Osteoblast (primary cell): Measurements from ENCODE around the gene SPNS3. TPM values are rescaled to one million over a fixed set of nuclear protein-coding genes. Genes with fewer than 3 reads are reported as not detected.

Source experiments
- DNase-seq: peaks from one replicate; pipeline ENCODE4 v3.0.0; 2011; ENCODE audit warnings: low spot score, mixed read lengths; ENCODE audit not compliant: insufficient read length; ENCODE audit errors: missing footprints
- H2AFZ ChIP-seq: 2 replicates; pipeline ENCODE4 v1.6.0; 2011; ENCODE audit warnings: mild to moderate bottlenecking, low read length
- H3K27ac ChIP-seq: 2 replicates; pipeline ENCODE4 v1.5.1; 2011; ENCODE audit warnings: mild to moderate bottlenecking, low read depth, low read length, moderate library complexity
- H3K27me3 ChIP-seq: 2 replicates; pipeline ENCODE4 v1.6.0; 2012; ENCODE audit warnings: mild to moderate bottlenecking, control low read depth, inconsistent platforms, low read length, moderate library complexity; ENCODE audit not compliant: insufficient read depth
- H3K36me3 ChIP-seq: 2 replicates; pipeline ENCODE4 v1.5.1; 2011; ENCODE audit warnings: mild to moderate bottlenecking, low read length, control low read depth, moderate library complexity; ENCODE audit not compliant: insufficient read depth
- H3K4me1 ChIP-seq: 2 replicates; pipeline ENCODE4 v1.5.1; 2011; ENCODE audit warnings: mild to moderate bottlenecking, low read length, control low read depth, moderate library complexity; ENCODE audit not compliant: insufficient read depth
- H3K4me2 ChIP-seq: 2 replicates; pipeline ENCODE4 v1.6.0; 2011; ENCODE audit warnings: mild to moderate bottlenecking, low read length; ENCODE audit not compliant: insufficient read depth
- H3K4me3 ChIP-seq: fragments of 200-600 bp; sonication (generic); 3 replicates; pipeline ENCODE4 v1.5.1; 2012; ENCODE audit warnings: mild to moderate bottlenecking, low read length, inconsistent platforms; ENCODE audit not compliant: insufficient read depth
- H3K79me2 ChIP-seq: 2 replicates; pipeline ENCODE4 v1.6.0; 2012; ENCODE audit warnings: mild to moderate bottlenecking, low read length, control low read depth, inconsistent platforms; ENCODE audit not compliant: insufficient read depth
- H3K9me3 ChIP-seq: 2 replicates; pipeline ENCODE4 v1.5.1; 2011; ENCODE audit warnings: low read depth, low read length, control low read depth
- H4K20me1 ChIP-seq: 2 replicates; pipeline ENCODE4 v1.6.0; 2012; ENCODE audit warnings: mild to moderate bottlenecking, low read length, control low read depth; ENCODE audit not compliant: insufficient read depth
- total RNA-seq: library from RNA; depleted of rRNA; stranded (reverse); fragments of >200 nt; gene quantifications from 2 replicates; pipeline ENCODE4 v1.2.3, GENCODE V29; 2012
- TF ChIP-seq, protein P1 (sequence below): IDR thresholded peaks from 2 replicates; pipeline ENCODE4 v1.5.1; 2011; ENCODE audit warnings: mild to moderate bottlenecking, low read depth, low read length, moderate library complexity; ENCODE audit errors: extremely low read depth

The SPNS3 gene
- total RNA-seq, 1 donor, result not detected

DNA sequence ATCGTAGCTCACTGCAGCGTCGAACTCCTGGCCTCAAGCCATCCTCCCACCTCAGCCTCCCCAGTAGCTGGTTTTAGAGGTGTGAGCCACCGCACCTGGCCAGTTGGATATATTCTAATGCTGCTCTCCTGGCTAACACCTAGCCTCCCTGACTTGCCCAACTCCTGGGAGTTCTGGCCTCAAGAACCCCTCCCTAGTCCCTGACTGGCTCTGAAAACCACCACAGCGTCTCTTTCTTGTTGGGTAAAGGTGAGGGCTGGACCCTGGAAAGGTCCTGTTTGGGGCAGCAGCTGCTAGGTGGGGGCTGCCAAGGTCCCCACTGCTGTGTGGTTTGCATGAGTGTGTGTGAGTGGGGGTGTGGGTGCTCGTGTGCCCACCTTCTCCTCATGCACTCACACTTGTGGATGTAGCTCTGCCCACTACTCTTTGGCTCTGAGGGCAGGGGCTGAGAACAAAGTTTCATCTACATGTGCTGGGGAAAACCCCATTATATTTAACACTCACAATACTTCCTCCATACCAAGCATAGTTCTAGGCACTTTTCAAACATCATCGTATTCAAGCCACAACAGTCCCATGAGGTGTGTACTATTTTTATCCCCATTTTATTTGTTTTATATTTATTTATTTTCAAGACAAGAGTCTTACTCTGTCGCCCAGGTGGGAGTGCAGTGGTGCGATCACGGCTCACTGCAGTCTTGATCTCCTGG lies 7.1 kb upstream of the SPNS3 start:
- Histone ChIP-seq H4K20me1 (no peaks in the 10 kb centered on the region), H3K27me3 (no peaks in the 10 kb centered on the region), H3K27ac (no peak overlapping the region), H3K79me2 (no peaks in the 10 kb centered on the region), H2AFZ (no peak overlapping the region), H3K36me3 (no peaks in the 10 kb centered on the region), H3K4me3 (no peak overlapping the region), H3K9me3 (no peaks in the 10 kb centered on the region), H3K4me1 (no peaks in the 10 kb centered on the region), H3K4me2 (no peak overlapping the region)
- TF ChIP-seq, protein P1, sequence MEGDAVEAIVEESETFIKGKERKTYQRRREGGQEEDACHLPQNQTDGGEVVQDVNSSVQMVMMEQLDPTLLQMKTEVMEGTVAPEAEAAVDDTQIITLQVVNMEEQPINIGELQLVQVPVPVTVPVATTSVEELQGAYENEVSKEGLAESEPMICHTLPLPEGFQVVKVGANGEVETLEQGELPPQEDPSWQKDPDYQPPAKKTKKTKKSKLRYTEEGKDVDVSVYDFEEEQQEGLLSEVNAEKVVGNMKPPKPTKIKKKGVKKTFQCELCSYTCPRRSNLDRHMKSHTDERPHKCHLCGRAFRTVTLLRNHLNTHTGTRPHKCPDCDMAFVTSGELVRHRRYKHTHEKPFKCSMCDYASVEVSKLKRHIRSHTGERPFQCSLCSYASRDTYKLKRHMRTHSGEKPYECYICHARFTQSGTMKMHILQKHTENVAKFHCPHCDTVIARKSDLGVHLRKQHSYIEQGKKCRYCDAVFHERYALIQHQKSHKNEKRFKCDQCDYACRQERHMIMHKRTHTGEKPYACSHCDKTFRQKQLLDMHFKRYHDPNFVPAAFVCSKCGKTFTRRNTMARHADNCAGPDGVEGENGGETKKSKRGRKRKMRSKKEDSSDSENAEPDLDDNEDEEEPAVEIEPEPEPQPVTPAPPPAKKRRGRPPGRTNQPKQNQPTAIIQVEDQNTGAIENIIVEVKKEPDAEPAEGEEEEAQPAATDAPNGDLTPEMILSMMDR, result no peak
- DNase-seq, result peak; percentile 46

DNA sequence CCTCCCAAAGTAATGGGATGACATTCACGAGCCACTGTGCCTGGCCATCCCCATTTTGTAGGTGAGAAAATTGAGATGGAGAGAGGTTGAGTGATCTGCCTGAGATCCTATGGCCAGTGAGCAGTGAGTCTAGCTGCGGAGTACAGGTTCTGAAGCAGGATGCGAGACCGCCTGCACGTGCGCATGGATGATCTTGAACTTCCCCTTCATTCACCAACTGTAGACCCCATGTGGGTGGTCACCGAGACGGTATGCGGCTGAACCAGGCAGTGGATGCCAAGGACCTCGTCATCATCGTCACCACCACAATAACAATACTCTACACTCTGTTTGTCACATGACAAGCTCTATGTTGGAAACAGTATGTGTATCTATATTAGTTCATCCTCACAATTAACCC lies 6.2 kb upstream of the SPNS3 start:
- H3K27ac ChIP-seq, result no peak overlapping the region
- H3K4me1 ChIP-seq, result no peaks in the 10 kb centered on the region
- H2AFZ ChIP-seq, result no peak overlapping the region
- H3K36me3 ChIP-seq, result no peaks in the 10 kb centered on the region
- no peaks in the 10 kb centered on the region for H3K27me3 ChIP-seq
- no peak overlapping the region for H3K4me2 ChIP-seq
- no peaks in the 10 kb centered on the region for H4K20me1 ChIP-seq
- H3K79me2 ChIP-seq, result no peaks in the 10 kb centered on the region
- no peak for DNase-seq
- TF ChIP-seq, protein P1, result no peak
- no peaks in the 10 kb centered on the region for H3K9me3 ChIP-seq
- no peak overlapping the region for H3K4me3 ChIP-seq

DNA sequence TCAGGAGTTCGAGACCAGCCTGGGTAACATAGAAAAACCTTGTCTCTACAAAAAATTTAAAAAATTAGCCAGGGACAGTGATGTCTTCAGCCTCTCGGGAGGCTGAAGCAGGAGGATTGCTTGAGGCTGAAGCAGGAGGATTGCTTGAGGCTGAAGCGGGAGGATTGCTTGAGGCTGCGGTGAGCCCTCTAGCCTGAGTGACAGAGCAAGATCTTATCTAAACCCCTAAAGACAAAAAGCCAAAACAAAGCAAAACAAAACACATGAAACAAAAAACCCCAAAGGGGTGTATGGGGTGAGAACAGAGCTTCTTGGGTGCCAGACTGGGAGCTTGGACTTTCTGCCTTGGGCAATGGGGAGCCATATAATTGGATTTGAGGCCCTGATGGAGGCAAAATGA lies 2.6 kb downstream of the SPNS3 start:
- Histone ChIP-seq H3K79me2 (no peaks in the 10 kb centered on the region), H3K27ac (no peak overlapping the region), H4K20me1 (no peaks in the 10 kb centered on the region), H3K4me1 (no peaks in the 10 kb centered on the region), H3K9me3 (no peaks in the 10 kb centered on the region), H3K4me2 (no peak overlapping the region), H2AFZ (no peak overlapping the region), H3K4me3 (no peak overlapping the region), H3K36me3 (no peaks in the 10 kb centered on the region), H3K27me3 (peaks cover 25% of the 10 kb centered on the region)
- TF ChIP-seq, protein P1, result no peak
- no peak for DNase-seq

DNA sequence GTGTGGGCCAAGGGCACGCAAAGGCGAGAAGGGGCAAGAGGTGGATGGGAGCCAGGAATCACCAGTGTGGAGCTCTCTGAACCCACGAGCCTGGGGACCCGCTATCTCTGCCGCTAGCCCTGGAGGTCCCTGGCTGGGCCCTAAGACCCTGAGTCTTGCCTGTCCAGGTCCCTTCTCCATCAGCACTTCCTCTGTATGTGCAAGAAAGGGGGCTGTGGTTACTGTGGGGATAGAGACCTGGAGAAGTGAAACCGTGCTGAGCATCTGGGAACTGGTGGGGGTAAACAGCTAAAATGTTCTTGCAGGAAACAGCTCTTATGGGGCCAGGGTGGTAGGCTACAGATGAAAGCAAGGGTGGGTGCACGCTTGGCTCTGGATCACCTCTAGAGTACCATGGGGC lies 3.1 kb downstream of the SPNS3 start:
- Histone ChIP-seq H2AFZ (no peak overlapping the region), H3K4me3 (no peak overlapping the region), H3K4me2 (no peak overlapping the region), H3K9me3 (no peaks in the 10 kb centered on the region), H3K27ac (no peak overlapping the region), H4K20me1 (no peaks in the 10 kb centered on the region), H3K4me1 (no peaks in the 10 kb centered on the region), H3K79me2 (no peaks in the 10 kb centered on the region), H3K36me3 (no peaks in the 10 kb centered on the region), H3K27me3 (peaks cover 25% of the 10 kb centered on the region)
- no peak for DNase-seq
- TF ChIP-seq, protein P1, result no peak
